ENCODE results near the gene ITPR3.

- TF ChIP-seq CTCF (conservative IDR thresholded peaks at IDR 0.05; ENCODE audit: low read length) (no peak), EZH2phosphoT487 (IDR thresholded peaks at IDR 0.05; ENCODE audit: borderline replicate concordance) (no peak)
These were observed 70.4 kb downstream of the ITPR3 start for GRCh38 chr6:33691456-33692077.
